GM18499 (cell line): ENCODE data around the gene UGT1A7.
"Not testable (repeated sequence)": the region's sequence is repeated elsewhere in the genome, so short reads cannot be mapped to it uniquely, and the experiment has no call there.

ENCODE experiments used
- ATAC-seq: cut with Tn5 transposase; IDR thresholded peaks from one replicate; pipeline ENCODE4 v1.9.1; 2021; ENCODE audit warnings: moderate number of reproducible peaks; ENCODE audit not compliant: insufficient read depth, unreplicated experiment

UGT1A7 gene

GRCh38 chr2:233679196-233679595, 2.5 kb upstream of the UGT1A7 start:
- no peak for ATAC-seq

GRCh38 chr2:233680361-233681045, 1.2 kb upstream of the UGT1A7 start:
- no peak for ATAC-seq

GRCh38 chr2:233684640-233685039, 2.9 kb downstream of the UGT1A7 start:
- ATAC-seq, result no peak

GRCh38 chr2:233686928-233687327, 5.2 kb downstream of the UGT1A7 start:
- no peak for ATAC-seq

GRCh38 chr2:233688341-233688740, 6.6 kb downstream of the UGT1A7 start:
- no peak for ATAC-seq

GRCh38 chr2:233689031-233689430, 7.3 kb downstream of the UGT1A7 start:
- ATAC-seq, result no peak

- ATAC-seq, result no peak
These were observed 7.8 kb downstream of the UGT1A7 start for GRCh38 chr2:233689501-233689900.

- no peak for ATAC-seq
These were observed 8.7 kb downstream of the UGT1A7 start for GRCh38 chr2:233690444-233690843.

GRCh38 chr2:233691443-233692433, 10.0 kb downstream of the UGT1A7 start:
- ATAC-seq, result no peak

- no peak for ATAC-seq
These were observed 10.9 kb downstream of the UGT1A7 start, which contains the start of gene UGT1A6 for GRCh38 chr2:233692648-233693047. Gene UGT1A6 (plus strand): TSS chr2:233692890. CDS start chr2:233693005, 115 bp downstream.

- ATAC-seq, result no peak
These were observed 12.3 kb downstream of the UGT1A7 start for GRCh38 chr2:233693963-233694362.

GRCh38 chr2:233698740-233699139, 17.0 kb downstream of the UGT1A7 start:
- no peak for ATAC-seq

GRCh38 chr2:233699424-233700027, 17.8 kb downstream of the UGT1A7 start:
- ATAC-seq, result no peak

GRCh38 chr2:233700028-233700635, 18.4 kb downstream of the UGT1A7 start:
- no peak for ATAC-seq

- not testable (repeated sequence) for ATAC-seq
These were observed 19.1 kb downstream of the UGT1A7 start for GRCh38 chr2:233700842-233701241.

- no peak for ATAC-seq
These were observed 20.5 kb downstream of the UGT1A7 start for GRCh38 chr2:233702238-233702637.

GRCh38 chr2:233705911-233706506, 24.3 kb downstream of the UGT1A7 start:
- ATAC-seq, result no peak

- ATAC-seq, result no peak
These were observed 25.0 kb downstream of the UGT1A7 start for GRCh38 chr2:233706720-233707119.

- ATAC-seq, result no peak
These were observed 26.4 kb downstream of the UGT1A7 start for GRCh38 chr2:233707940-233708644.
